T-helper 2 cell (primary cell): ENCODE results near the gene ASB12.
"Not testable (repeated sequence)": the region's sequence is repeated elsewhere in the genome, so short reads cannot be mapped to it uniquely, and the experiment has no call there.

ENCODE experiments used
- DNase-seq, 5 experiments: peaks; one replicate each; pipeline versions ENCODE4 v3.0.0 to v3.0.0-alpha.2; 2012 to 2022
- total RNA-seq, 2 donors: gene quantifications; one replicate each; lab custom pipeline; 2026; lab: John Stamatoyannopoulos, UW

Gene ASB12, protein sequence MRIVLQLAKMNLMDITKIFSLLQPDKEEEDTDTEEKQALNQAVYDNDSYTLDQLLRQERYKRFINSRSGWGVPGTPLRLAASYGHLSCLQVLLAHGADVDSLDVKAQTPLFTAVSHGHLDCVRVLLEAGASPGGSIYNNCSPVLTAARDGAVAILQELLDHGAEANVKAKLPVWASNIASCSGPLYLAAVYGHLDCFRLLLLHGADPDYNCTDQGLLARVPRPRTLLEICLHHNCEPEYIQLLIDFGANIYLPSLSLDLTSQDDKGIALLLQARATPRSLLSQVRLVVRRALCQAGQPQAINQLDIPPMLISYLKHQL
- total RNA-seq, result 0 to 0.07 reads per million in 2 donors

DNA sequence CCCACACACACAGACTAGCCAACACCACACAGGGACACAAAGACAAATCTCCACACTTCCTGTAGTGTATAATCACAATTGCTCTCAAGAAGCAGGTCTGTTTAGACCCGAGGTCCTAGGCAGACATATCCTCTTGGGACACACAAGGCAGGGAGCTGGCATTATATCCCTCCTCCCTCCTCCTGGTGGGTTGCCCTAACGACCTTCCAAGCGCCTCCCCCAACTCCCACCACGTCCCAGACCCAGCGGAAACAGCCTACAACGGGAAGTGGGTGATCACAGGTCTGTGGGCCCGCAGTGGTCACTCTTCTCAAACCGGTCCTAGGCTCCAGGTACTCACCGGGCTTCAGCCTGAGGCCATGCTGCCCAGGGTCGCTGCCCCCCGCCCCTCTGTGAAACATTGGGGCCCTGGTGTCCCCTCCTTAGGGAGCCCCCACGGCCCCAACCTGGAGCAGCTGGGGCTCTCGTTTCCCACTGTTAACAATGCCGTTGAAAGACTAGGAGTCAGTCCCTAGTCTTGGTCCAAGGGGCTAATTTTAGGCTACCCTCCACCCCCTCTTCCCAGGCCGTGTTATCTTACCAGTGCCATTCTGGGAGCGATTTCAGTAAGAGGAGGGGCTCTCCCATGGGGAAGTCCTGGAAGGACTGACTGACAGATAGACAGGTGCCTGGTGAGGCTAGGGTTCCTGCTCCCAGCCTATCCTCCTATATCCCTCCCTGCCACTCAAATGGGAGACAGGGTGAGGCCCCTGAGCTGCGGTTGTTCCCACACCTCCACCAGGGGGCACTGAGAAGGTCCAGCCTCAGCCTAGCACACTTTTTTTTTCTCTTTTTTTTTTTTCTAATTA is at the start of gene ASB12:
Gene ASB12, minus strand, starts transcription at position 485 of the 848 bp plus-strand sequence. CDS start 4,957 bp downstream, outside the sequence.
- no peak for DNase-seq

DNA sequence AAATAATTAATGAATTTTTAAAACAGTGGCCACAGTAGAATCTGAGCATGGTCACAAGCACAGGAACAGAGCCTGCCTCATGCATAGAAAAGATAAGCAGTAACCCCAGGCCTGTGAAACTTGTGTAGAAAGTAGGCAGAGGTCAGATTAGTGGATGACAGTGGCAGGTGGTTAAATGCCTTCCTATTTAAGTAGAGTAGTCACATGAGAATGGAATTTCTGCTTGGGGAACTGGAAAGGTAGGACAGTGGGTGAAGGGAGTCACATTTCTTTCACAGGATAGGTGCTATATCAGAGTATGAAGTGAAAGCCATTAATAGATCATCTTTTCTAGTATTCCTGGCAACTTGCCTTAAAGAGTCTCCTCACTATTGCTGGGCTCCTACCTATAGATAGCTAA is 34.9 kb upstream of the ASB12 start:
- no peak for DNase-seq

DNA sequence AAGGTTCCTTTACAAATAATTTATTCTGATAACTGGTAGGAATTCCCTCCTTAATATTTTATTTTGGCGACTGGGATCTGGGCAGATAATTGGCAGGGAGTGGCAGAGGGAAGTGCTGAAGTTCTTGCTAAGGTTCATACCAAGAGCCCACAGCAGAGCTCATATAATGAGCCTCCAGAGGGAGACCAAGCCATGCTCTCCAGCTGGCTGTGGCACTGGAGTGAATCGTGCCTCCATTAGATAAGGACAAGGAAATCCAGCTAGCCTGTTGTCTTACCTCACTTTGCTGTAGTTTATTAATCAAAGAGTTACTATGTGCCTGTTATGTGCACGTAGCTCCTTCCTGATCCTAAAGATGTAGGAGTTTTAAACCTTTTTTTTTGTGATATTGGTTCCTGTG is 1.3 kb downstream of the ASB12 start:
- no peak for DNase-seq

DNA sequence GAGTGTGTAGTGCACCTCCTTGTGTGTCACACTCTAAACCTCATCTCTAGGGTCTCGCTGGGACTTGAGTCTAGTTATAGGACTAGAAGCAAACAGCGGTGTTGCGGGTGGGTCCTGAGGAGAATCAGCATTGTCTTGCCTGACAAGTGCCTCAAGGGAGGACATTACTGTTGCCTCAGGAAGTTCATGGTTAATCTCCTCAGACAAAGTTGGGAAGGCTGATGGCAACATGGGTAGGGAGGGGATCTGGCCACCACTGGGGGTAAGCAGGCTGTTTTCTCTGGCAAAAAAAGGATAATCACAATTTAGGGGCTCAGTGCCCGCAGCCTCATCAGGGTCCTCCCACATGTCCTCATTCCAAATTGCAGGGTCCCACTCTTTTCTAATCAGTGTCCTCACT is 12.4 kb downstream of the ASB12 start:
- DNase-seq, result no peak

DNA sequence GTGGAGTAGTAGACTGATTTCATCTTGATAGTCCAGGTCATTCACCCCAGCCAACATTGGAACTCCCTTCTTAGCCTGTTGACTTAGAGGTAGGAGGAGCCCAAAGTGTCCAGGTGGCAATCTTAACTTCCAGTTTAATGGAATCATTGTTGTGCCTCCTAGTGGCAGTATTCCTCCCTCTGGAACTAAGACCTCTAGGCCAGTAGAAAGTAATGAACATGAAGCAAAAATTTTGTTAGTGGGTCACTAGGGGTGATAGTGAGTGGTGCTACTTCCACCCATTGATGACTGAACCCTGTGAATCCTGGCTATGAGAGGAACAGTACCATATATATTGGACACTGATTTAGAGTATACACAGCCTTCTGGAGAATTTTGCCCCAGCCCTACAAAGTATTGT is 16.4 kb downstream of the ASB12 start:
- DNase-seq, result not testable (repeated sequence)

DNA sequence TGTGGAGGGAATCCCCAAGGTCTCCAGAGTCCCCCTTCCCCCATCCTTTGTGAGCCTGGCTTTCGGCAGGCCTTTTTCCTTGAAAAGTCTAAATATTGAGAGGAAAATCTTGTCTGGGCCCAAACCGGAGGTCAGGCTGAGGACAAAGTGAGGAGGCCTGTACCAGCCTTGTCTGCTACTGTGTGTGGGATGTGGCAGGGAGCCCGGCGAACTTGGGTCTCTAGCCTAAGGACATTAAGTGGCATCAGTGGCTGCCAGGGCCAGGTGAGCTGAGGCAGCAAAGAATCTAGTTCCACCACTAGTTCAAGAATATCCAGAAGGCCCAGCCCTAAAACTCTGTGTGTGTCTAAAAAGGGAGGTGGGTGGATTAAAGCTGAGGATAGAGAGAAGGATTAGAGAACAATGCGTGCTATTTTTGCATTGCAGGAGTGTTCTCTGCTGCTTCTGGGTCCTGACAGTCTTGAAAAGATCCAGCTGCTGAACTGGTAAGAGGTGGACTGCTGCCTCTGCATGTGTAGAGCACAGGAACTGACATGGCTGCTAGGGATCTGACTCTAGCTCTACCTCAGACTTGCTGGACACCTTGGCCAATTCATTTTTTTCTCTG is 23.7 kb downstream of the ASB12 start:
- no peak for DNase-seq

DNA sequence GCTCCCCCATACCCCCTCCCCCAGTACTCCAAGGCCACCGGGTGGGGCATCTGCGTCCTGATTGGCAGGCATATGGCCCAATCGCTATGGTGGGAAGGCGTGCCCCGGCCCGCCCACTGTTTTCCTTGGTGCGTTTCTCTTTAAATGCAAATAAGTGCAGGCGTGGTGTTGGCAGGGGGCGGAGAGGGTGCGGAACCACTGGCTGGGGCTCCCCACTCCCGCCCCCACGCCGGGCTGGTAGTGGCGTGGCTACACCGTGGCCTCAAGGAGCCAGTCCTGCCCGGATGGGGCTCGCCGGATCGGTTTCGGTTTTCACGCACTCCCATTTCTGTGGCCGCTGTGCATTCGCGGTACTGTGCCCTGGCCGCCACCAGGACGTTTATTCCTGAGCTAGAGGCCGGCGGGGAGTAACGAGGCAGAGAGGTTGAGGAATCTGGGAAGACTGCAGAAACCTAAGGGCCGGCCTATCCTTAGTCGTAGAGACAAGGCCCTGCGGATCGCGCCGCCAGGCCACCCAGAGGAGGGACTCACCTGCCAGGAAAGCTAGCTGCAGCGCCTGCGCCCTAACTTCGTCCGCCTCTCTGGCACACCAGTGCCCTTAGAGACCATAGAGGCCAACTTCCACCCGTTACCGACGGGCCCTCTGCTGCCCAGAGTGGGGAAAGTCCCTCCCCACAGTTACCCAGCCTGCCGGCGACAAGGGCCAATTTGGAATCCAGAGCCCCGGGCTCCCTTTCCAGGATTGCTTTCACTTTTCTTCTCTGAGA is 24.5 kb downstream of the ASB12 start:
- peak; percentile 58 to 92 (median 79) for DNase-seq

DNA sequence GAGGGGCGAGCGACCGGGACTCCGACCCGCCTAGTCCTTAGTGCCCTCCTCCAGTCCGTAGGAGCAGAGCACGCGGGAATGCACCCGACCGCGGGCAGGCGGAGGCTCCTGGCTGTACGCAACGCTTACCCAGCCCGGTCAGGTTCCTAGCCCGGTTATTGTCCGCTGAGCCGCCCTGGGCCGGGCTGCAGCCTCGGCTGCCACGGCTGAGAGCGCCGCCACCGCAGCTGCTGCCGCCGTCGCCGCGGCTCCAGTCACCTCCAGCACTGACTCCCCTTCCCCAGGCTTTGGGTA is 25.0 kb downstream of the ASB12 start, which contains the start of gene AMER1:
Gene AMER1, minus strand, starts transcription at position 268 of the 294 bp plus-strand sequence. CDS start 12,422 bp downstream, outside the sequence.
- DNase-seq, result no peak

DNA sequence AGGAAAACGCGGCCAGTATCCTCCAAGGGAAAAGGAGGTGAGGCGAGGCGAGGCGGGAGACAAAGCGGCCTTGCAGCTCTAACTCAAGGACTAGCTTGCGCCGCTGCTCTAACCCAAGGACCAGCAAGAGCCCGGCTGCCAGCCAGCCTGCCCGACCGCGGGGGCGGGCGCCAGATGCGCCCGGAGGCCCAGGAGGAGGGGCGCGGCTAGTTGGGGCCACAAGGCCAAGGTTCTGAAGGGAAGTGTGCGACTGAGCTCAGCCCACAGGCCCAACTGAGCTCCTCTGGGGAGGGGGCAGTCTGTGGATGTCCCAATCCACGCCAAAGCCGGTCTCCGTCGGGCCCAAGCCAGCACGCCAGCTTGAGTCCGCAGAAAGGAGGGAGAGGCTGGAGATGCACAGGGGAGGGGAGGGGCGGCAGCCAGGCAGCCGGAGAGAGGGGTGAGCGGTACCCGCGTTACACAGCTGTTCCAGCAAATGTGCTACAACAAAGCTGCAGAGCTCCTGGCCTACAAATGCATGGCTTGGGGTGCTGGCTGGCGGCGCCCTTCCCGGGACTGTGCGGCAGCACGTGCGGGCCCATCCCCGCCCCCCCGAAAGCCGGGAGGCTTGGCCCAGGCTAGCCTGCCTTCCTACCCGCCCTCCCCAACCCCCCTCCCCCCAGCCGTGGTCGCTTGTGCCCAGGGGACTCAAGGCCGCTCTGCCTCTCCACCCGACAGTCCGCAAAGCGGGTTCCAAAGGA is 25.5 kb downstream of the ASB12 start:
- peak in 2 of 5 experiments; percentile 4 to 34 for DNase-seq

DNA sequence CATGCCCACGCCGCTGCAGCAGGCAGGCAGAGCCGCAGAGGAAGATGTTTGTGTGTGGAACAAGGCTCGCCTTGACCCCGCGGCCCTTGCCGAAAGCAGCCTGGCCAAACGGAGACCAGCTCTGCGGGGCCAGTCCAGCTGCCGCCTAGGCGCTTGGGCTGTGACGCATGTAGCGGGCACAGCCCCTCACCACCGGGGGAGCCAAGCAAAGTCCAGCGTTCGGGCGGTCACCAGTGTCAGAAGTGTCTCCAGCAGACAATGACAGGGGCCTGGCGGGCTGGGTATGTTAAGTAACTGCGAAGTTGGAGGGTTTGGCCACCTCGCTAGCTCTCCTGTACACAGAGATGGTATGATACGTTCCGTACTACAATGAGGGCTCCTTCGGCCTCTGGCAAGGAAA is 26.2 kb downstream of the ASB12 start:
- DNase-seq, result no peak

DNA sequence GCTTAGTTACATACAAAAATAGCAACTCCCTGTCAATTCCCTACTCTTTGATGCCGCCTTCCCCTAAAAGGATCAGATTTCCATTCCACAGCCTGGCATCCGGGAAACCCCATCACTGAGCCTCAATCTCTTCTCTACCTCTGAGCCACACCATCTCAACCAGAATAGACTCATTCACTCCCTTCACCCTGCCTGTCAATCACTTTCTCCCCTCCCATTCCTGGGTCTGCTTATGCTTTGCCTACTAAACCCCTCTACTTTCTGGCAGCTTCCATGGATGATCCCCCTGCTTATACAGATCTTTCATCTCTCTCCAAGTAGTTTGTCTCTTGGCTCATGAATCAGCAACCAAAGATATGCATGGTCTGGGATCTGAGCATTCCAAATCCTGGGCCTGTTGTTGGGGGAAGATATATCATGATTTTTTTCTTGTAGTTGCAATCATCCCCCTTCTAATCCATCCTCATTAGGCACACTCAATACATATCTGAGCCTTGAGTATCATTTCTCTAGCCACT is 27.5 kb downstream of the ASB12 start:
- no peak for DNase-seq

DNA sequence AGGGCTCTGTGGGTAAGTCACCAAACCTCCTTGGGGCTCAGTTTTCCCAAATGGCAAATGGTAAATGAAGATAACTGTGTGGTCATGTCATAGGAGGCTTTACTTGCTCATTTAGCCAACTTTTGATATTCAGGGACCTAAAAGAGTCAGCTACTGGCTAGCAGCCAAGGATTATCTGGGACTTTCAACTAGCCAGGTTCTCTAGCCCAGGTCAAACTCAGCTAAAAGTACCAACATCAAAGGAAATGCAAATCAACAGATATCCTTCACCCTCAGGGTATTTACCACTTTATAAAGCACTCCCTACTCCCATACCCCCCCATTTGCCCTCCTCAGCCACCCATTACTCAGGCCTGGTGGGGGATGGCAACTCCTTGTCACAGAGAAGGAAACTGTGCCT is 32.4 kb downstream of the ASB12 start:
- DNase-seq, result no peak

DNA sequence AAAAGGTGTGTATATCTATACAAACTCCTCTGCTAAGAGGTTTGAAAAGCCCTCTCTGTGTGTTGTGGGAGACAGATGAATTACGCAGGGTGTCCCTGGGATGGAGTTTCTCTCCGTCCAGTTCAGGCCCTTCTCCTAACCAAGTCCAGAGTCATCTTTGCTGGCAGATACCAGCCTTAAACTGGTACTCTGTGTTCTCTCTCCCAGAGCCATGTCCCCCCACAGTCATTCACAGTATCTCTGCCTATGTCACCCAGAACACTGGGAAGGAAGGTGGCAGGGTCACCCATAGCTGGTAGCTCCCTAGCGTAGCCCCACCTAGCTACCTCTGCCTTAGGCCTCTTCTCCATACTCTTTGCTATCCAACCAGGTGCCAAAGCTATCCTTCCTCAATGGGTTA is 33.8 kb downstream of the ASB12 start:
- DNase-seq, result no peak

DNA sequence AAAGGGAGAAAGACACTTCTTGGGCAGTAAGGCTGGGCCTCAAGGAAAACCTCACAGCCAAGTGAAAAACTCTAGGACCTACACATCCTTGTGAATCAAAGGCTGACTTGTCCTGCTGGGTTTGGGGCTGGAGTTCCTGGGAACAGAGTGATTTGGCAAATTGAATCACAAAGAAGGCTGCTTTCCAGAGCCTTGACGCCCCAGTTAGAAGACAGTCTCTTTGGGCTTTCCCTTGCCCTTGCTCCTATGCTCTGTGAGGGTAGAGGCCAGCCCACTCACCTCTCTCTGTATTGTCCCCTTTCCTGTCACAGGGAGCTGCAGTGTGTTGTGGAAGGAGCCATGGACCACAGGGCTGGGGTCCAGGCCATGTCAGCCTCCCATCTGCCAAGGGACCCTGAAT is 34.5 kb downstream of the ASB12 start:
- no peak for DNase-seq

DNA sequence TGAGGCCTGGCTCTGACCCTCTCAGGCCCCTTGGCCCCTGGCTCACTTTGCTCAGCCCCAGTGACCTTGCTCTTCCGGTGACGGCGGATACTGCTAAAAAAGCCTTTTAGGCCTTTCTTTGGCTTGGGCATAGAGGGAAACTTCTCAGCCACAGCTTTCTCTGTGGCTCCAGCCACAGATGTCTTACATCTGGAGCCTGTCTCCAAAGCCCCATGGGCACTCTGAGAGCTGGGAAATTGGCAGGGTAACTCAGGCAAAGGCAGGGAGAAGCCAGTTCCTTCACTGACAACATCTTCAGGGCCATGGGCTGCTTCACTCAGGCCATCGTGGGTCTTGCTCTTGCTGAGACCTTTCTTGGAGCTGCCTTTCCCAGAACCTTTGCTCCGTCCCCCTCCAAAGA is 37.7 kb downstream of the ASB12 start:
- DNase-seq, result no peak

DNA sequence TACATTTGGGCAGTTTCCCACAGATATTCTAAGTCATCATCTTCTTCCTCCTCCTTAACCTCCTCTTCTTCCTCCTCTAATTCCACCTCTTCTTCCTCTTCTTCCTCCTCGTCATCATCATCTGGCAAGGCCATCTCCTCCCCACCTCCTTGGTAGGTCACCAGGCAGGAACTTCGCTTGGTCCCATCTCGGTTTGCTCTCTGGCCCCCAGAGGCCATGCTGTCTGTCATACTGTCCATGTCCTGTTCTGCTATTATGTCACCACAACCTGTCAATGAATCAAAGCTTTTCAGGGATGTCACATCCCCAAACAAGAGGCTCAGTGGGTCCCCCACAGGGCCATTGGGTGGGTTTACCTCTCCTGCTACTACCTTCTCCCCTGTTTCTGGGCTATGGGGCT is 38.4 kb downstream of the ASB12 start:
- DNase-seq, result no peak

DNA sequence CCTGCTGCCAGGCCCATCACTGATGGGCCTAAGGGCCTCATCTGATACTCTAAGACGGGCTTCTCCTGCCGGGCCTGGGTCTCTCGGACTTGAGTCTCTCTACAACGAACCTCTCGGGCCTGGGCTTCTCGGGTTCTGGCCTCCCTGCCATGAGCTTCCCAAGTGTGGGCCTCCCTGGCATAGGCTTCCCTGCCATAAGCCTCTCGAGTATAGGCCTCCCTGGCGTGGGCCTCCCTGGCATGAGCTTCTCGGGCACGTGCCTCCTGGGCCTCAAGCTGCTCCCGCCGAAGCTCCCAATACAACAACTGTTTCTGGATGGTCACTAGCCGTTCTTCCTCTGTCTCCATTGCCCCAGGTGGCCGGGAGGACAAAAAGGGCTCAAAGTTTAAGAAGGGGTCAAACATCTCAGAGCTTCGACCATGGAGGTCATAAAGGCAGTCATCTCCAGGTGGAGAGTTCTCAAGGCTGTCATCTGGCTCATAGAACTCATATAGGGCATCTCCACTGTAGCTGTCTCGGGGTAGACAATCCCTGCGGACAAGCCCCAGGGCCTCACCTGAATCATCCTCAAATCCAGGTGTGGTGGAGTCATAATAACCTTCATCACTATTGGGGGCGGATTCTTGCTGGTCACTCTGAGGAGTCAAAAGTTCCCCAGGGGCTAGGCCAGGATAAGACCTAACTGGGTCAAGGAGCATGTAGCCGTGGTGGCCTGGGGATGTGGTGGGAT is 39.0 kb downstream of the ASB12 start:
- no peak for DNase-seq

DNA sequence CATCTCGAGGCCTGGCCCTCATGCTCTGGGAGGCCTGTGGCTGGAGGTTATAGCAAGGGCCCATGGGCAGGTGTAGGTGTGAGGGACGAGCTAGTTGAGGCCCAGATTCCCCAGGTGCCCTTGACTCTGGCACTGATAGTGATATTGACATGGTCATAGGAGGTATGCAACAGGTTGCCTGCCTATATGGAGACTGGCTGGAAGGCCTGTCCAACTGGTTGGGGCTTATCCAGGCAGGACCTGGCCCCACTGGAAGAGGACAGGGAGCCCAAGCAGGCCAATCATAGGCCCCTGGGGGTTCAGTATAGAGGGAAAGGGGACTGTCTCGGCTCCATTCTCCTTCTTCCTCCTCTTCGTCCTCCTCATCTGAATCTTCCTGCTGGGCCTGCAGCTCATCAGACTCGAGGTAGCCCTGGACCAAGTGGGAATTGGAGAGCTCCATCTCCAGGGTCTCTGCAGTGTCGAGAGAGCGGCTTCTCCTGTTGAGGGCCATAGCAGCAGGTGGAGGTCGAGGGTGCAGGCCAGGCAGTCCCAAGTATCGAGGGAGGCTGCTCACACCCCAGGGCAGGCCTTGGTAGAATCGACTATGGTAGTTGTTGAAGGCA is 40.2 kb downstream of the ASB12 start:
- no peak for DNase-seq

DNA sequence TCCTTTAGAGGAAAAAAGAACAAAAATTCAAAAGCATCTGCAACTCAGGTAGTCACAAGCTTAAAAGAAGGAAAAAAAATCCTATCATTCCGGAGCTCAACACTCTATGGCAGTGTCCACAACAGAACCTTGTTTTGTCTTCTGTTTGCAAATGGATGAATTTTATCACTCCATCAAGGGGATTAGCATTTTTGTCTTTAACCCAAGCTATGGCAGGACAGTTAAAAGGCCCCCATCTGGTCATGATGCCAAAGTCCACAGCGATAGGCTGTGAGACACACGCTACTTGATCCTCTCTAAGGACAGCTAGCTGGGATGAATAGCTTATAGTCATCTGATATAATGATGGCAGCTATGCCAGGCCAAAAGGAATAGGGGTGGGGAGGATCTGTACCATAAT is 41.5 kb downstream of the ASB12 start:
- DNase-seq, result no peak

DNA sequence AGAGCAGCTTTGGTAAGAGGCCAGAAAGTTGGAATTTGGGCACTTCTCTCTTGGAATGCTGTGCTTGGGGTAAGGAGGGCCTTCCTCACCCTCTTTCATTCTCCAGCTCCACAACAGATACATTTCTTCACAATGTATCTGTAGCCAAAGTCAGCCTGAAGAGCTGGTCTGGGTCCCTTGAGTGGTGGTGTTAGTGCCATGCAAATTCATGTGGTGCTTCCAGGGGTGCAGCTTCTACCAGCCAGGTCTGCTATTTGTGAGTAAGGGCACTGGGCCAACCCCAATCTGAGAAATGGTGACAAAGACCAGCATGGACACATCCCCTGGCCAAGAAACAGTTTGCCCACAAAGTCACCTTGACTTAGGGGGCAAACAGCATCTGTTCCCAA is 42.7 kb downstream of the ASB12 start:
- no peak for DNase-seq
